Measurements from ENCODE around the gene PRLR. TPM values are rescaled to one million over a fixed set of nuclear protein-coding genes. Genes with fewer than 3 reads are reported as not detected.
A peak's percentile ranks its signal among the peaks of the same experiment; 100 is the strongest.

The PRLR gene
- total RNA-seq, 2 donors from 2014 or later: 4.1 to 6.5 TPM

- no peaks in the 10 kb centered on the region for H3K36me3 Mint-ChIP-seq (ENCODE audit: low read depth)
- Histone ChIP-seq H3K27ac (ENCODE audit: low read depth, low read length) (no peak overlapping the region), H3K9me3 (ENCODE audit: control insufficient read depth, low read length) (no peaks in the 10 kb centered on the region), H3K4me1 (ENCODE audit: control insufficient read depth, insufficient read depth, low read length) (peaks cover 5% of the 10 kb centered on the region), H3K4me3 (ENCODE audit: low read length) (no peak overlapping the region), H3K27me3 (ENCODE audit: control insufficient read depth, insufficient read depth, low read length, poor library complexity, severe bottlenecking) (no peaks in the 10 kb centered on the region), H3K9ac (ENCODE audit: extremely low read depth, low read length, poor library complexity, severe bottlenecking) (no peak overlapping the region), H3K36me3 (ENCODE audit: control insufficient read depth, insufficient read depth, low read length) (no peaks in the 10 kb centered on the region)
- peak; percentile 60 for TF ChIP-seq CTCF (conservative IDR thresholded peaks at IDR 0.05)
- WGBS, 2 experiments (ENCODE audit: insufficient coverage in 1 of 2, insufficient read length in 1 of 2): 93 to 95% methylated on average over 4 of the region's 4 CpGs
- no peak overlapping the region for H3K27ac Mint-ChIP-seq
- no peaks in the 10 kb centered on the region for H3K27me3 Mint-ChIP-seq (ENCODE audit: insufficient read depth)
- H3K9me3 Mint-ChIP-seq: no peaks in the 10 kb centered on the region
- peaks cover 10% of the 10 kb centered on the region for H3K4me1 Mint-ChIP-seq
- no peak overlapping the region for H3K4me3 Mint-ChIP-seq
- no peak for DNase-seq
Measured at GRCh38 chr5:35218981-35219380, 11.3 kb downstream of the PRLR start.

- H3K4me3 Mint-ChIP-seq: no peak overlapping the region
- WGBS, 2 experiments (ENCODE audit: insufficient coverage in 1 of 2, insufficient read length in 1 of 2): 94 to 95% methylated on average over 2 of the region's 2 CpGs
- no peaks in the 10 kb centered on the region for H3K27me3 Mint-ChIP-seq (ENCODE audit: insufficient read depth)
- no peak overlapping the region for H3K27ac Mint-ChIP-seq
- no peaks in the 10 kb centered on the region for H3K36me3 Mint-ChIP-seq (ENCODE audit: low read depth)
- H3K4me3 ChIP-seq (ENCODE audit: low read length): no peak overlapping the region
- H3K4me1 ChIP-seq (ENCODE audit: control insufficient read depth, insufficient read depth, low read length): no peaks in the 10 kb centered on the region
- no peaks in the 10 kb centered on the region for H3K4me1 Mint-ChIP-seq
- no peak for TF ChIP-seq CTCF (conservative IDR thresholded peaks at IDR 0.05)
- no peaks in the 10 kb centered on the region for H3K27me3 ChIP-seq (ENCODE audit: control insufficient read depth, insufficient read depth, low read length, poor library complexity, severe bottlenecking)
- no peaks in the 10 kb centered on the region for H3K36me3 ChIP-seq (ENCODE audit: control insufficient read depth, insufficient read depth, low read length)
- no peak for DNase-seq
- no peaks in the 10 kb centered on the region for H3K9me3 Mint-ChIP-seq
- no peaks in the 10 kb centered on the region for H3K9me3 ChIP-seq (ENCODE audit: control insufficient read depth, low read length)
- H3K9ac ChIP-seq (ENCODE audit: extremely low read depth, low read length, poor library complexity, severe bottlenecking): no peak overlapping the region
- H3K27ac ChIP-seq (ENCODE audit: low read depth, low read length): no peak overlapping the region
Measured at GRCh38 chr5:35214051-35214450, 16.2 kb downstream of the PRLR start.

- H3K4me1 Mint-ChIP-seq: no peaks in the 10 kb centered on the region
- Histone ChIP-seq H3K27me3 (ENCODE audit: control insufficient read depth, insufficient read depth, low read length, poor library complexity, severe bottlenecking) (no peaks in the 10 kb centered on the region), H3K27ac (ENCODE audit: low read depth, low read length) (no peak overlapping the region), H3K4me1 (ENCODE audit: control insufficient read depth, insufficient read depth, low read length) (no peaks in the 10 kb centered on the region), H3K9ac (ENCODE audit: extremely low read depth, low read length, poor library complexity, severe bottlenecking) (no peak overlapping the region), H3K36me3 (ENCODE audit: control insufficient read depth, insufficient read depth, low read length) (no peaks in the 10 kb centered on the region), H3K9me3 (ENCODE audit: control insufficient read depth, low read length) (no peaks in the 10 kb centered on the region), H3K4me3 (ENCODE audit: low read length) (no peak overlapping the region)
- no peaks in the 10 kb centered on the region for H3K27me3 Mint-ChIP-seq (ENCODE audit: insufficient read depth)
- H3K9me3 Mint-ChIP-seq: no peaks in the 10 kb centered on the region
- H3K27ac Mint-ChIP-seq: no peak overlapping the region
- H3K36me3 Mint-ChIP-seq (ENCODE audit: low read depth): no peaks in the 10 kb centered on the region
- peak; percentile 47 for TF ChIP-seq CTCF (conservative IDR thresholded peaks at IDR 0.05)
- 98% methylated on average over 3 of the region's 3 CpGs; no CpG with 5 or more reads in 1 of the 2 experiments for WGBS, 2 experiments (ENCODE audit: insufficient coverage in 1 of 2, insufficient read length in 1 of 2)
- no peak overlapping the region for H3K4me3 Mint-ChIP-seq
- DNase-seq: no peak
Measured at GRCh38 chr5:35213608-35214007, 16.7 kb downstream of the PRLR start.

Data from endodermal cell (in vitro differentiated cells).